ENCODE data around the gene KAT6B. TPM values are rescaled to one million over a fixed set of nuclear protein-coding genes. Genes with fewer than 3 reads are reported as not detected.
A peak's percentile ranks its signal among the peaks of the same experiment; 100 is the strongest.

Gene KAT6B
- total and polyA plus RNA-seq, 2 donors (not counting 1 experiment from before 2014, with no cell fraction given): 3.9 to 37.8 TPM

DNA sequence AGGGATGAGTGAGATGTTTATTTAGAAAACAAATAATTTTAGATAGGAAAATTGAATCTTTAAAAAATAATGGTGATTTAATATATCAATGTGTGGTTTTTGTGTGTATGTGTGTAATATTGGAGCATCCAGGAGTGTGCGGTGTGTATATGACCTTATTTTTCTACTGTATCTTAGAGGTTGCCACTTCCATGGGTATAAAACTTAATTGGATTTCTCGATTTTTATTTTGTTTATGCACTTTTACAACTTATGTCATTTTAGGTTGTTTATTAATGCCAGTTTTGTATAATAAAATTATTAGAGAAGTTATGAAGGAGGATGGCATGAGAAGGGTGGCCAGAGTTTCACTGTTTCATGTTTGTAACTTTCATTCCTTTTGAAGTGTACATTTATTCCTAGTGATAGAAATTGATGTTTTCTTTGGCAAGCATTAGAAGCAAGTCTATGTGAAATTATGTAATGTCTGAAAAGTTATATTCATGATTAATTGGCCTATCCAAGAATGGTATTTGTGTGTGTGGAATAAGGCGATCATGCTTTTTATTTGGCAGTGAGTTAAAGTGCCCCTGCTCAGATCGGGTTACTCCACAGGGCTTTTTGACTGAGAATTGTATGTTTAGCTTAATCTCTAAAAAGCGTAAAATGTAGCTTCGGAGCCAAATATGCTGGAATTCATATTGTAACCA is 110.3 kb downstream of the KAT6B start:
- H3K27ac ChIP-seq (ENCODE audit: insufficient read depth, low read length): no peak overlapping the region
- DNase-seq (ENCODE audit: low read depth in 2 of 2): peak; percentile 77 to 89
- no peaks in the 10 kb centered on the region for H4K20me1 ChIP-seq (ENCODE audit: control insufficient read depth, extremely low read depth, insufficient read depth, low read length)
- H3K27me3 ChIP-seq (ENCODE audit: control insufficient read depth, insufficient read depth, low read length): no peaks in the 10 kb centered on the region
- H3K79me2 ChIP-seq (ENCODE audit: control insufficient read depth, insufficient read depth, low read length): peaks cover 14% of the 10 kb centered on the region
- no peak overlapping the region for H3K9ac ChIP-seq (ENCODE audit: insufficient read depth, low read length)
- peaks cover 3% of the 10 kb centered on the region for H3K4me1 ChIP-seq (ENCODE audit: control insufficient read depth, extremely low read depth, insufficient read depth, low read length)
- no peak overlapping the region for H2AFZ ChIP-seq (ENCODE audit: low read length)
- TF ChIP-seq, protein P1, sequence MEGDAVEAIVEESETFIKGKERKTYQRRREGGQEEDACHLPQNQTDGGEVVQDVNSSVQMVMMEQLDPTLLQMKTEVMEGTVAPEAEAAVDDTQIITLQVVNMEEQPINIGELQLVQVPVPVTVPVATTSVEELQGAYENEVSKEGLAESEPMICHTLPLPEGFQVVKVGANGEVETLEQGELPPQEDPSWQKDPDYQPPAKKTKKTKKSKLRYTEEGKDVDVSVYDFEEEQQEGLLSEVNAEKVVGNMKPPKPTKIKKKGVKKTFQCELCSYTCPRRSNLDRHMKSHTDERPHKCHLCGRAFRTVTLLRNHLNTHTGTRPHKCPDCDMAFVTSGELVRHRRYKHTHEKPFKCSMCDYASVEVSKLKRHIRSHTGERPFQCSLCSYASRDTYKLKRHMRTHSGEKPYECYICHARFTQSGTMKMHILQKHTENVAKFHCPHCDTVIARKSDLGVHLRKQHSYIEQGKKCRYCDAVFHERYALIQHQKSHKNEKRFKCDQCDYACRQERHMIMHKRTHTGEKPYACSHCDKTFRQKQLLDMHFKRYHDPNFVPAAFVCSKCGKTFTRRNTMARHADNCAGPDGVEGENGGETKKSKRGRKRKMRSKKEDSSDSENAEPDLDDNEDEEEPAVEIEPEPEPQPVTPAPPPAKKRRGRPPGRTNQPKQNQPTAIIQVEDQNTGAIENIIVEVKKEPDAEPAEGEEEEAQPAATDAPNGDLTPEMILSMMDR (conservative IDR thresholded peaks at IDR 0.05 in 1 of 2, IDR thresholded peaks at IDR 0.05 in 1 of 2; ENCODE audit: low read depth in 1 of 2, low read length in 2 of 2): no peak
- no peaks in the 10 kb centered on the region for H3K9me3 ChIP-seq (ENCODE audit: control insufficient read depth, insufficient read depth, low read depth, low read length)
- no peak overlapping the region for H3K4me3 ChIP-seq (replicated peaks in 1 of 4; ENCODE audit: control extremely low read depth in 1 of 4, insufficient read depth in 1 of 4, low read depth in 3 of 4, low read length in 4 of 4)
- no peak overlapping the region for H3K4me2 ChIP-seq (ENCODE audit: extremely low read depth, insufficient read depth, low read length)
- no peaks in the 10 kb centered on the region for H3K36me3 ChIP-seq (ENCODE audit: control insufficient read depth, insufficient read depth, low read length)

DNA sequence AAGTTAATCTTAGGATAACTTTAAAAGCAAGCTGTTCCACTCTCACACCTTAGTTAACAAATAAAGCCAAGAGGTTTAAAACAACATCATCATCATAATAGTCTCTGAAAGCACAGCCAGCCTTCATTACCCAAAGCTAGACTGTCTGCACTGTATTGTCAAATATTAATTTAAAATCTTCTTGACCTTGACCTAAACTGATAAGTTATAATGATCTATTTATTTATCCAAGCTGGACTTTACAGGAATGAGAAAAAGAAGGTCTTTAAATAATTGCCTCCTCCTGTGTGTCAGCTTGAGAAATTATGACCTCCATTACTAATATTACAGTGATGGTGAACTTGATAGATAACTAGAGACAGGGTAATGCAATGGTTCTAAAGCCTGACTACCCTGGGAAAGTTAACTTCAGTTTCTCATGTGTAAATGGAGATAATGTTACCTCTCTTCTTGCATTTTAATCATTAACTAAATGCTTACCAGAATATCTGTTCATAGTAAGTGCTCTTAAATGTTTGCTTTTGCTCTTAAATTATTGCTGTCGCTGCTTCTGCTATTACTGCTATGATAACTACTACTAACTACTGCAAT is 111.0 kb downstream of the KAT6B start:
- H3K27ac ChIP-seq (ENCODE audit: insufficient read depth, low read length): no peak overlapping the region
- no peaks in the 10 kb centered on the region for H4K20me1 ChIP-seq (ENCODE audit: control insufficient read depth, extremely low read depth, insufficient read depth, low read length)
- H3K36me3 ChIP-seq (ENCODE audit: control insufficient read depth, insufficient read depth, low read length): no peaks in the 10 kb centered on the region
- no peak overlapping the region for H3K9ac ChIP-seq (ENCODE audit: insufficient read depth, low read length)
- H3K27me3 ChIP-seq (ENCODE audit: control insufficient read depth, insufficient read depth, low read length): no peaks in the 10 kb centered on the region
- H2AFZ ChIP-seq (ENCODE audit: low read length): no peak overlapping the region
- H3K79me2 ChIP-seq (ENCODE audit: control insufficient read depth, insufficient read depth, low read length): peaks cover 12% of the 10 kb centered on the region
- peak in 1 of 2 donors; percentile 52 for DNase-seq (ENCODE audit: low read depth in 2 of 2)
- no peaks in the 10 kb centered on the region for H3K9me3 ChIP-seq (ENCODE audit: control insufficient read depth, insufficient read depth, low read depth, low read length)
- no peak overlapping the region for H3K4me2 ChIP-seq (ENCODE audit: extremely low read depth, insufficient read depth, low read length)
- H3K4me3 ChIP-seq (replicated peaks in 1 of 4; ENCODE audit: control extremely low read depth in 1 of 4, insufficient read depth in 1 of 4, low read depth in 3 of 4, low read length in 4 of 4): no peak overlapping the region
- H3K4me1 ChIP-seq (ENCODE audit: control insufficient read depth, extremely low read depth, insufficient read depth, low read length): peaks cover 3% of the 10 kb centered on the region
- TF ChIP-seq, protein P1 (conservative IDR thresholded peaks at IDR 0.05 in 1 of 2, IDR thresholded peaks at IDR 0.05 in 1 of 2; ENCODE audit: low read depth in 1 of 2, low read length in 2 of 2): no peak
- TF ChIP-seq EZH2 (IDR thresholded peaks at IDR 0.05; ENCODE audit: low read length, missing control alignments): no peak

DNA sequence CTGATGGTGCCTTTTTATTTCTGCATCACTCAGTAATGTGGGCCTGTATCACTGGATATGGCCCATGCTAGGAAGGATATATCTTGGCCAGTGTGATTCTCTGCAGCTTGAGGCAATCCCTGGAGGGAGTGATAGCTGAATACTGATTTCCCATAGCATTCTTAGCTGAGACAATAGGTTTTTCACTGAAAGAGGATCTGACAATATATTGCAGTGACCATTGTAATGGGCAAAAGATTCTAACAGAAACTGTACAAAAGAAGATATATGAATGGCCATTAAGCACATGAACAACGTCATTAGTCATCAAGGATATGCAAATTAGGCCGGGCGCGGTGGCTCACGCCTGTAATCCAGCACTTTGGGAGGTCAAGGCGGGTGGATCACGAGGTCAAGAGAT is 117.8 kb downstream of the KAT6B start:
- no peak overlapping the region for H3K9ac ChIP-seq (ENCODE audit: insufficient read depth, low read length)
- no peak overlapping the region for H3K4me2 ChIP-seq (ENCODE audit: extremely low read depth, insufficient read depth, low read length)
- H3K4me1 ChIP-seq (ENCODE audit: control insufficient read depth, extremely low read depth, insufficient read depth, low read length): peaks cover 2% of the 10 kb centered on the region
- H3K36me3 ChIP-seq (ENCODE audit: control insufficient read depth, insufficient read depth, low read length): no peaks in the 10 kb centered on the region
- no peaks in the 10 kb centered on the region for H3K9me3 ChIP-seq (ENCODE audit: control insufficient read depth, insufficient read depth, low read depth, low read length)
- no peak overlapping the region for H2AFZ ChIP-seq (ENCODE audit: low read length)
- H3K79me2 ChIP-seq (ENCODE audit: control insufficient read depth, insufficient read depth, low read length): peaks cover 7% of the 10 kb centered on the region
- H3K27ac ChIP-seq (ENCODE audit: insufficient read depth, low read length): no peak overlapping the region
- H3K4me3 ChIP-seq (replicated peaks in 1 of 4; ENCODE audit: control extremely low read depth in 1 of 4, insufficient read depth in 1 of 4, low read depth in 3 of 4, low read length in 4 of 4): no peak overlapping the region
- no peak for TF ChIP-seq EZH2 (IDR thresholded peaks at IDR 0.05; ENCODE audit: low read length, missing control alignments)
- TF ChIP-seq, protein P1 (conservative IDR thresholded peaks at IDR 0.05 in 1 of 2, IDR thresholded peaks at IDR 0.05 in 1 of 2; ENCODE audit: low read depth in 1 of 2, low read length in 2 of 2): no peak
- no peaks in the 10 kb centered on the region for H4K20me1 ChIP-seq (ENCODE audit: control insufficient read depth, extremely low read depth, insufficient read depth, low read length)
- no peaks in the 10 kb centered on the region for H3K27me3 ChIP-seq (ENCODE audit: control insufficient read depth, insufficient read depth, low read length)
- no peak for DNase-seq (ENCODE audit: low read depth in 2 of 2)

Data from fibroblast of lung (primary cell).